Caco-2 (cell line): Measurements from ENCODE around the gene AANAT. TPM values are rescaled to one million over a fixed set of nuclear protein-coding genes. Genes with fewer than 3 reads are reported as not detected.

Experiments used
- BruUV-seq: library from RNA; stranded (reverse); fragments of 400-500 nt; replicated peaks from 2 replicates; lab custom pipeline; 2021; lab: Mats Ljungman, UMichigan
- CTCF ChIA-PET: fragments of 300-600 bp; sonication (Branson Sonifier 250); formaldehyde crosslinking; loops from one replicate; lab custom pipeline; 2022; ENCODE audit warnings: antibody characterized with exemption; lab: Charles Lee
- POLR2A ChIA-PET: fragments of 300-600 bp; sonication (Branson Sonifier 250); formaldehyde crosslinking; loops from one replicate; lab custom pipeline; 2022; ENCODE audit warnings: antibody characterized with exemption; lab: Charles Lee
- DNase-seq, 2 experiments: peaks; one replicate each; pipeline versions ENCODE4 v3.0.0 to v3.0.0-alpha.2; 2020 to 2022
- H3K27me3 ChIP-seq: replicated peaks from 2 replicates; pipeline ENCODE4 v1.6.0; 2011; ENCODE audit warnings: low read length; ENCODE audit not compliant: control insufficient read depth, insufficient read depth
- H3K36me3 ChIP-seq: 2 replicates; pipeline ENCODE4 v1.5.1; 2011; ENCODE audit warnings: low read length; ENCODE audit not compliant: control insufficient read depth, insufficient read depth
- H3K4me1 ChIP-seq: fragments of 250-450 bp; sonication (Bioruptor Pico); 2 replicates; pipeline ENCODE4 v1.5.1; 2020; ENCODE audit warnings: mild to moderate bottlenecking
- H3K4me3 ChIP-seq: 2 replicates; pipeline ENCODE4 v1.5.1; 2011; ENCODE audit warnings: low read depth, mild to moderate bottlenecking, control low read depth, low read length
- H3K9me3 ChIP-seq: fragments of 250-450 bp; sonication (Bioruptor Pico); 2 replicates; pipeline ENCODE4 v1.5.1; 2020; ENCODE audit warnings: mild to moderate bottlenecking, moderate library complexity
- H3K27ac Mint-ChIP-seq: one replicate; pipeline ENCODE4 v1.8.0; 2022; ENCODE audit warnings: mixed read lengths; ENCODE audit not compliant: unreplicated experiment
- H3K27me3 Mint-ChIP-seq: one replicate; pipeline ENCODE4 v1.8.0; 2022; ENCODE audit warnings: mixed read lengths; ENCODE audit not compliant: insufficient read depth, unreplicated experiment
- H3K36me3 Mint-ChIP-seq: one replicate; pipeline ENCODE4 v1.8.0; 2022; ENCODE audit warnings: mild to moderate bottlenecking, mixed read lengths; ENCODE audit not compliant: insufficient read depth, unreplicated experiment
- H3K4me1 Mint-ChIP-seq: one replicate; pipeline ENCODE4 v1.8.0; 2022; ENCODE audit warnings: low read depth, mixed read lengths; ENCODE audit not compliant: unreplicated experiment
- H3K4me3 Mint-ChIP-seq: one replicate; pipeline ENCODE4 v1.8.0; 2022; ENCODE audit warnings: mild to moderate bottlenecking, moderate library complexity, mixed read lengths; ENCODE audit not compliant: unreplicated experiment
- H3K9me3 Mint-ChIP-seq: one replicate; pipeline ENCODE4 v1.8.0; 2022; ENCODE audit warnings: mixed read lengths; ENCODE audit not compliant: unreplicated experiment
- intact Hi-C: fragments of 100-400 bp; cut with micrococcal nuclease; formaldehyde crosslinking; loops from one replicate; pipeline ENCODE4 v1.10.0; 2022; ENCODE audit not compliant: unreplicated experiment
- total RNA-seq: library from RNA; stranded (reverse); gene quantifications from 2 replicates; pipeline ENCODE4 v1.2.3, GENCODE V29; 2022
- TF ChIP-seq, protein P1 (sequence below), 2 experiments: fragments of 200-600 bp in 1 of 2; IDR thresholded peaks; 1 replicate in 1 of 2; 2 replicates in 1 of 2; pipeline versions ENCODE4 v1.5.1 to v1.8.0; 2011 to 2022; ENCODE audit warnings: antibody characterized with exemption in 1 of 2, control low read depth in 1 of 2, inconsistent platforms in 1 of 2, low read depth in 1 of 2, low read length in 1 of 2, mild to moderate bottlenecking in 1 of 2, moderate library complexity in 1 of 2; ENCODE audit not compliant: insufficient read depth in 1 of 2, severe bottlenecking in 1 of 2, unreplicated experiment in 1 of 2

The AANAT gene
- total RNA-seq, 1 experiment from 2014 or later: not detected

DNA sequence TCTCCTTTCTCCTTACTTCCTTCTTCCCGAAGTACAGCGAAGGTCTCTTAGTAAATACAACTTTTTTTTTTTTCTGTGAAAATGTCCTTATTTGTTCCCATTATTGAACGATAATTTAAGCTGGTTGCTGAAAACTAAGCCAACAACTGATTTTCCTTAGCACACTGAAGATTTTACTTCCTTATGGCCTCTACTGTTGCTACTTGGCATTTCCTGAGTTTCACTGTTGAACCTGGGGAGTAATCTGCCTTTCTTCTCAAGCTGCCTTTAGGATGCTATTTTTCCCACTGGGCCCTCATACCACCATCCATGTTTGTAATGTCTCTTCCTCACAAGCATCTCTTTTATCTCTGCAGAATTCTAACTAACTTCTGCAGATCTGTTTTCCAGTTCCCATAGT lies 40.5 kb upstream of the AANAT start:
- Histone ChIP-seq H3K27me3 (no peaks in the 10 kb centered on the region), H3K4me1 (no peaks in the 10 kb centered on the region), H3K9me3 (no peaks in the 10 kb centered on the region), H3K4me3 (no peak overlapping the region), H3K36me3 (no peaks in the 10 kb centered on the region)
- Mint-ChIP-seq H3K9me3 (no peaks in the 10 kb centered on the region), H3K4me3 (no peak overlapping the region), H3K27ac (no peak overlapping the region), H3K4me1 (no peaks in the 10 kb centered on the region), H3K36me3 (peaks cover 14% of the 10 kb centered on the region), H3K27me3 (no peaks in the 10 kb centered on the region)
- intact Hi-C loops: no loop called here
- TF ChIP-seq, protein P1, sequence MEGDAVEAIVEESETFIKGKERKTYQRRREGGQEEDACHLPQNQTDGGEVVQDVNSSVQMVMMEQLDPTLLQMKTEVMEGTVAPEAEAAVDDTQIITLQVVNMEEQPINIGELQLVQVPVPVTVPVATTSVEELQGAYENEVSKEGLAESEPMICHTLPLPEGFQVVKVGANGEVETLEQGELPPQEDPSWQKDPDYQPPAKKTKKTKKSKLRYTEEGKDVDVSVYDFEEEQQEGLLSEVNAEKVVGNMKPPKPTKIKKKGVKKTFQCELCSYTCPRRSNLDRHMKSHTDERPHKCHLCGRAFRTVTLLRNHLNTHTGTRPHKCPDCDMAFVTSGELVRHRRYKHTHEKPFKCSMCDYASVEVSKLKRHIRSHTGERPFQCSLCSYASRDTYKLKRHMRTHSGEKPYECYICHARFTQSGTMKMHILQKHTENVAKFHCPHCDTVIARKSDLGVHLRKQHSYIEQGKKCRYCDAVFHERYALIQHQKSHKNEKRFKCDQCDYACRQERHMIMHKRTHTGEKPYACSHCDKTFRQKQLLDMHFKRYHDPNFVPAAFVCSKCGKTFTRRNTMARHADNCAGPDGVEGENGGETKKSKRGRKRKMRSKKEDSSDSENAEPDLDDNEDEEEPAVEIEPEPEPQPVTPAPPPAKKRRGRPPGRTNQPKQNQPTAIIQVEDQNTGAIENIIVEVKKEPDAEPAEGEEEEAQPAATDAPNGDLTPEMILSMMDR (IDR thresholded peaks at IDR 0.05; ENCODE audit: insufficient read depth in 1 of 2, low read depth in 1 of 2, low read length in 1 of 2, severe bottlenecking in 1 of 2, unreplicated experiment in 1 of 2): no peak
- CTCF ChIA-PET: no interaction called here
- POLR2A ChIA-PET: no interaction called here
- no TSS peak for BruUV-seq
- DNase-seq: no peak

DNA sequence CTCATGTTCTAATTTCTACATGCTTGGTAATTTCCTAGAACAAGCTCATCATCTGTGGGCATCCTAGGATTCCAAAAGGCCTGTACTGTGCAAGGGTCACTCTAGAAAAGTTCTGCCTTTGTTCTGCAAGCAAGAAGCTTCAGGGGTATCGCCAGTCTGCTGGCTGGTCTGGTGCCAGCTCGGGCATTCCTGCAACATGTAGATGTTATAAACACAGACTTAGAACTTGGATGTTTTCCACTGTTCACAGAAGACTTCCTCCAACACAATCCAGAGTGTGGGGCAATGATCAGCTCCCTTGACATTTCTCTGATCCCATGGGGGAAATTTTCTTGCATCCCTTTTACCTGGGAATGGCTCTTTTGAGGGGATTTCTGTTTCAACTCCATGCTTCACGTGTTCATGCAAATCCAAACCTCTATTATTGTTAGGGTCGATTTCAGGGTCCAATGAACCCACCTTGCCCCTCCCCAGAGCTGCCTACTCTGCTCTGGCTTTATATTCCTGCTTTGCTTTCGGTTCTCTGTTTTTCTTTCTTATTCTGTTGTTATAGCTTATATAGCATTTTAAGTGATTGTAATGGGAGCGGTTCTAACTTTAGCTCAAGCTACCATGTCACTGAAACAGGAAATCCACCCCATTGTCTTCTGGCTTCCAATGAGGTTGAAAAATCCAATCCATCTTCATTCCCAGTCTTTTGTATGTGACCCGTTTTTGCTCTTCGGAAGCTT lies 39.7 kb upstream of the AANAT start:
- no peaks in the 10 kb centered on the region for H3K27me3 Mint-ChIP-seq
- H3K27me3 ChIP-seq: no peaks in the 10 kb centered on the region
- no peak for DNase-seq
- H3K9me3 Mint-ChIP-seq: no peaks in the 10 kb centered on the region
- H3K36me3 ChIP-seq: no peaks in the 10 kb centered on the region
- H3K4me1 Mint-ChIP-seq: no peaks in the 10 kb centered on the region
- no TSS peak for BruUV-seq
- TF ChIP-seq, protein P1 (IDR thresholded peaks at IDR 0.05; ENCODE audit: insufficient read depth in 1 of 2, low read depth in 1 of 2, low read length in 1 of 2, severe bottlenecking in 1 of 2, unreplicated experiment in 1 of 2): no peak
- no peaks in the 10 kb centered on the region for H3K4me1 ChIP-seq
- intact Hi-C loops: no loop called here
- H3K4me3 ChIP-seq: no peak overlapping the region
- H3K36me3 Mint-ChIP-seq: peaks cover 13% of the 10 kb centered on the region
- no peak overlapping the region for H3K27ac Mint-ChIP-seq
- CTCF ChIA-PET: no interaction called here
- no peak overlapping the region for H3K4me3 Mint-ChIP-seq
- POLR2A ChIA-PET: no interaction called here
- H3K9me3 ChIP-seq: no peaks in the 10 kb centered on the region

DNA sequence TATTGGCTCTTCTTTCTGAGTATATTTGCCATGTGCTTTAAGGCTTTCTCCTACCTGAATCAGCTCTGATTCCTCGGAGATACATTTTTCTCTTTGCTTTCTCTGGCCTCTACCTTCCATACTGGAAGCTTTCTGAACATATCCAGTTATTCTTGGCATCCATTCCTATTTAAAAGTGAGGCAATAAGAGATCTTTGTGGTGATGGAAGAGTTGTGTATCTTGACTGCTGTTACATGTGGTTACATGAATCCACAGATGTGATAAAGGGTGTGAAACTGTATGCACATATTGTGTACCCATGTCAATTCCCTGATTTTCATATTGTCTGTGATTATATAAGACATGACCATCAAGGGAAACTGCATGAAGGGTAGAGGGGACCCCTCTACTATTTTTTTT lies 38.9 kb upstream of the AANAT start:
- ChIA-PET CTCF (no interaction called here), POLR2A (no interaction called here)
- no peaks in the 10 kb centered on the region for H3K36me3 ChIP-seq
- Mint-ChIP-seq H3K36me3 (peaks cover 8% of the 10 kb centered on the region), H3K4me3 (no peak overlapping the region), H3K4me1 (no peaks in the 10 kb centered on the region), H3K9me3 (no peaks in the 10 kb centered on the region), H3K27ac (no peak overlapping the region), H3K27me3 (no peaks in the 10 kb centered on the region)
- no peak overlapping the region for H3K4me3 ChIP-seq
- no peaks in the 10 kb centered on the region for H3K4me1 ChIP-seq
- no peak for DNase-seq
- no peaks in the 10 kb centered on the region for H3K9me3 ChIP-seq
- no TSS peak for BruUV-seq
- TF ChIP-seq, protein P1 (IDR thresholded peaks at IDR 0.05; ENCODE audit: insufficient read depth in 1 of 2, low read depth in 1 of 2, low read length in 1 of 2, severe bottlenecking in 1 of 2, unreplicated experiment in 1 of 2): no peak
- intact Hi-C loops: no loop called here
- H3K27me3 ChIP-seq: no peaks in the 10 kb centered on the region
